GM12872 (cell line): ENCODE results near the gene CA7.

Experiments used
- TF ChIP-seq, protein P1 (sequence below): IDR thresholded peaks from 3 replicates; pipeline ENCODE4 v1.5.1; 2011; ENCODE audit warnings: low read depth, mild to moderate bottlenecking, low read length, moderate library complexity; ENCODE audit not compliant: insufficient read depth

The CA7 gene

DNA sequence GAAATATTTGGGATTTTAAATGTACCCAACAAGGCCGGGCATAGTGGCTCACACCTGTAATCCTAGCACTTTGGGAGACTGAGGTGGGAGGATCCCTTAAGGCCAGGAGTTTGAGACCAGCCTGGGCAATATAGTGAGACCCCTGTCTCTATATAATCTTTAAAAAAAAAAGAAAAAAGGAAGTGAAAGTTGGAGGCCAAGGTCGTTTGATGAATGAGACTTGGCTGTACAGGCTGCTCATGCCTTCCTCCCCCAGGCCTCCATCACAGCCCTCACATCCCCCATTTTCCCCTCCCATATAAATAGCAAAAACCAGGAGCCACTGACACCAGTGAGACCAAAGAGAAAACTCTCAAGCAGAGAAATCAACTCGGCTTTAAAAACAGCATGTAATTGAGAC is 3.3 kb upstream of the CA7 start:
- TF ChIP-seq, protein P1, sequence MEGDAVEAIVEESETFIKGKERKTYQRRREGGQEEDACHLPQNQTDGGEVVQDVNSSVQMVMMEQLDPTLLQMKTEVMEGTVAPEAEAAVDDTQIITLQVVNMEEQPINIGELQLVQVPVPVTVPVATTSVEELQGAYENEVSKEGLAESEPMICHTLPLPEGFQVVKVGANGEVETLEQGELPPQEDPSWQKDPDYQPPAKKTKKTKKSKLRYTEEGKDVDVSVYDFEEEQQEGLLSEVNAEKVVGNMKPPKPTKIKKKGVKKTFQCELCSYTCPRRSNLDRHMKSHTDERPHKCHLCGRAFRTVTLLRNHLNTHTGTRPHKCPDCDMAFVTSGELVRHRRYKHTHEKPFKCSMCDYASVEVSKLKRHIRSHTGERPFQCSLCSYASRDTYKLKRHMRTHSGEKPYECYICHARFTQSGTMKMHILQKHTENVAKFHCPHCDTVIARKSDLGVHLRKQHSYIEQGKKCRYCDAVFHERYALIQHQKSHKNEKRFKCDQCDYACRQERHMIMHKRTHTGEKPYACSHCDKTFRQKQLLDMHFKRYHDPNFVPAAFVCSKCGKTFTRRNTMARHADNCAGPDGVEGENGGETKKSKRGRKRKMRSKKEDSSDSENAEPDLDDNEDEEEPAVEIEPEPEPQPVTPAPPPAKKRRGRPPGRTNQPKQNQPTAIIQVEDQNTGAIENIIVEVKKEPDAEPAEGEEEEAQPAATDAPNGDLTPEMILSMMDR, result no peak

DNA sequence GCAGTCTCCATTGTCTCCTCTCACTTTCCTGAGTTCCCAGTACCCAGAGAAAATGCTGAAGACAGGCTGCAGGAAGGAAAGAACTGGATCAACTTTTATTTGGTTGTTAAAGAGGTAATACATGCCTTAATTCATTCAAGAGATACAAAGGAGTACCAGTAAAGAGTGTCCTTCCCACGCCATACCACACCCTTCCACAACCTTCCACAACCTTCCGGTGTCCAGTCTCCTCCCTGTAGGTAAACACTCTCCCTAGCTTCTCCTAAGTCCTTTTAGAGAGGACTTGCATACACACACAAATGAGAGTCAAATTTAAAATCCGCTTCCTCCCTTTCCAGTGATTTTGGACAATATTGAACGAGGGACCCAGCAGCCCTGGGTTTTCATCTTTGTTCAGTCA is 2.8 kb upstream of the CA7 start:
- TF ChIP-seq, protein P1, result no peak

DNA sequence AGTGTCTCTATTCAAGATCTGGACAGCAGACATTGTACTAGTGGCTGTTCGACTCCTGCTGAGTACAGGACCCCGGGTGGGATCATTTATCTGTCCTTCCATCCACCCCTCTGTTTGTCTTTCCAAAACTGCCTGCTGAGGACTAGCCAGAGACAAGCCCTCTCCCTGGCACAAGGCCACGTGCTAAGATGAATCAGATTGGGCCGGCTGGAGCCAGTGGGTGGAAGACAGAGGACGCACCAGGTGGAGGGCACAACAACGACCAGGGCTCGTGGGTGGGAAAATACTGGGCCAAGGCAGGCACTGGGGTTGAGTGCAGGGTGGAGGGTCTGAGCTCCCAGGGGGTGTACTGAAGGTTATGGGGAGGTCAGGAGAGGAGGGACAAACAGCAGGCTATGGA is 1.4 kb upstream of the CA7 start:
- TF ChIP-seq, protein P1, result no peak

GRCh38 chr16:66843191-66843590 is 1.0 kb upstream of the CA7 start:
- TF ChIP-seq, protein P1, result no peak

- TF ChIP-seq, protein P1, result no peak
Observed at GRCh38 chr16:66844009-66844341, 239 bp upstream of the CA7 start.

- TF ChIP-seq, protein P1, result no peak
Observed at GRCh38 chr16:66845080-66845410, 831 bp downstream of the CA7 start.

DNA sequence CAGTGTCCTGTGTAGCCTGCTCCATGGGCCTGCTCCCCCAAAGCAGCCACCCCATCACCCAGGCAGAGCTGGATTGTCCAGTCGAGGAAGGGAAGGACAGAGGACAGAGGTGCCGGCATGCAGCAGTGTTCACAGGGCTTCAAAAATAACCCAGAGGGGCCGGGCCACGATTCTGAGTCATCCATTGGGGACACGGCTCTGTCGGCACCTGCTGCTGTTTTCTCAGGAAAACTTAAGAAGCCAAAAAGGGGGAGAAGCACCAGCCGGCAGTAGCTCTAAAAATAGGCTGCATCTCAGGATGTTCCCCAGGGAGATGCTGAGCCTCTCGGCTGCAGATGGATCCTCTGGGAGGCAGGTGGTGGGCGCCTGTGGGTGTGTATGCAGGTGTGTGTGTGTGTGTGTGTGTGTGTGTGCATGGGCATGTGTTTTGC is 1.6 kb downstream of the CA7 start:
- TF ChIP-seq, protein P1, result no peak

DNA sequence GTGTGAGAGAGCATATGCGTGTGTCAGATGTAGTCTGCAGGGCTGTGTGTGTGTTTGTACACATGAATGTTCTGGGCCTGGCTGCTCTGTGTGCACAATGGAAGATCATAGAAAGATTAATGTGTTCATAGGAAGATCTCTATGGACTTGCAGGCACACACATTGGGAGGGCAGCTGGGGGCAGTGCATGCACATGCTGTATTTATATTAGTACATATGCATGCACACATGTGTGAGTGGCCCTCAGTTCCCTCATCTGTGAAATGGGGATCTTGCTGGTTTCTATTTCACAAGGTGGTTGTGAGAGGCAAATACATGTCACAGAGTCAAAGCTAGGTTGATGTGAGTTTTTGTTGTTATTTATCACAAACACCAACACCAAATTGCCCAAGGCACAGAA is 2.1 kb downstream of the CA7 start:
- TF ChIP-seq, protein P1, result no peak
